HG03469 (cell line): Measurements from ENCODE around the gene LPA.

Experiments used
- ATAC-seq: cut with Tn5 transposase; IDR thresholded peaks from one replicate; pipeline ENCODE4 v1.9.1; 2021; ENCODE audit warnings: mild to moderate bottlenecking, moderate library complexity, moderate number of reproducible peaks; ENCODE audit not compliant: unreplicated experiment

Gene LPA

DNA sequence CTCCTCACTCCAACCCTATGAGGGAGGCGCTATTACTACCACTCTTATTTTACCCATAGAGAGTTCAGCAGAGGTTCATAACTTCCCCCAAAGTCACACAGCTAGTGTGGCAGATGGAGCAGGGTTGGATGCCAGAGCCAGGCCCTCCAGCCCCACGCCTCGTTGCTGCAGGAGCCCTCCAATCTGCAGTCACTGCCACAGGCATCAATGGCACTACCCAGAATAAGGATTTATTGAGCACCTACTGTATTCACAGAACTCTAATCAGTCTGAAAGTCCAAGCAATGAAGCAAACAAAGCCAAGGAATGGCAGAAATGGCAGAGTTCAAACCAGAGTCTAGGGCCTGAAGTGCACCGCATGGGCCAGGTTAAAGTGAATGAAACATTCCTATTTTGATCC lies 144.9 kb downstream of the LPA start:
- no peak for ATAC-seq

DNA sequence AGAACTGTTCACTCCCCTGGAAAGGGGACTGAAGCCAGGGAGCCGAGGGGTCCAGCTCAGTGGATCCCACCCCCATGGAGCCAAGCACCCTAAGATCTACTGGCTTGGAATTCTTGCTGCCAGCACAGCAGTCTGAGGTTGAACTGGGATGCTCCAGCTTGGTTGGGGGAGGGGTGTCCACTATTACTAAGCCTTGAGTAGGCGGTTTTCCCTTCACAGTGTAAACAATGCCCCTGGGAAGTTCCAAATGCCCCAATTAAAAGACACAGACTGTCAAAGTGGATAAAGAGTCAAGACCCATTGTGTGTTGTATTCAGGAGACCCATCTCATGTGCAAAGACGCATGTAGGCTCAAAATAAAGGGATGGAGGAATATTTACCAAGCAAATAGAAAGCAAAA lies 150.2 kb downstream of the LPA start:
- ATAC-seq, result no peak

- ATAC-seq, result no peak
Observed at GRCh38 chr6:160510976-160511617, 153.0 kb downstream of the LPA start.

DNA sequence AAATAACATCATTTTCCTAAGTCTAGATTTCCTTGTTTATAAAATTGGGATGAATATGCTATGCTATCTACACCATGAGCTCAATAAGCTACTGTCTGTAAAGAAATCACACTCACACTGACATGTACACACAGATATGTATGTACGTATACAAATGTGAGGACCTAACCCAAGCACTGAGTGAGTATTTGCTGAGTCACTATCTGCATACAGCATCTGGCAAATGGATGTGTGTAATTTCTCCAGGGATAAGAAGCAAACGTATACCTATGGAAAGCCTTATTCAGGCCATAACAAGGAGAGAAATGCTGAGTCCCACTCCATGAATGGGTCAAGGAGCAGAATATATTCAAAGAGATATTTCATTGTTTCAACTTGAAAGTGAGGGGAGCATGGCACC lies 153.9 kb downstream of the LPA start:
- no peak for ATAC-seq

GRCh38 chr6:160509610-160510009 lies 154.5 kb downstream of the LPA start:
- no peak for ATAC-seq

DNA sequence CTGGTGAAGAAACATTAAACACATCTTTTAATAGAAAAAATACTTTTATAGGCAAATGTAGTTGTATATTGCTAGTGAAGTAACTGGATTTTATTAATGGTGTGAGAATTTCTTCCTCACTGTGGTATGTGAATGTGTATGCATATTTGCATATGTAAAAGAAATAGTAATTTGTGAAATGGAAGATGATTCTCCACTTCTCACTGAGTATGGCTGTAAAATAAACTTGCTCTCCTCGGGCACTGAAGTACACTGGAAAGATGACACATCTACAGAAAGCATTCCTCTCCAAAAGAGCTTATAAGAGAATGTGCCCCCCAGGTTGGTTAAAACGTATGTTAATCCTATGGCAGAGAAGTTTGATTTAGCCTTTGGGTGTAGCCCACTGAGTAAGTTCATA lies 155.5 kb downstream of the LPA start:
- no peak for ATAC-seq

- ATAC-seq, result no peak
Observed at GRCh38 chr6:160507420-160507819, 156.7 kb downstream of the LPA start.

- no peak for ATAC-seq
Observed at GRCh38 chr6:160505970-160506369, 158.1 kb downstream of the LPA start.

- ATAC-seq, result no peak
Observed at GRCh38 chr6:160500639-160501038, 163.4 kb downstream of the LPA start.

GRCh38 chr6:160494576-160494975 lies 169.5 kb downstream of the LPA start:
- no peak for ATAC-seq

- no peak for ATAC-seq
Observed at GRCh38 chr6:160489091-160489490, 175.0 kb downstream of the LPA start.

- no peak for ATAC-seq
Observed at GRCh38 chr6:160487116-160487515, 177.0 kb downstream of the LPA start.
